ENCODE measurements around the gene OR10J1.

Gene OR10J1

DNA sequence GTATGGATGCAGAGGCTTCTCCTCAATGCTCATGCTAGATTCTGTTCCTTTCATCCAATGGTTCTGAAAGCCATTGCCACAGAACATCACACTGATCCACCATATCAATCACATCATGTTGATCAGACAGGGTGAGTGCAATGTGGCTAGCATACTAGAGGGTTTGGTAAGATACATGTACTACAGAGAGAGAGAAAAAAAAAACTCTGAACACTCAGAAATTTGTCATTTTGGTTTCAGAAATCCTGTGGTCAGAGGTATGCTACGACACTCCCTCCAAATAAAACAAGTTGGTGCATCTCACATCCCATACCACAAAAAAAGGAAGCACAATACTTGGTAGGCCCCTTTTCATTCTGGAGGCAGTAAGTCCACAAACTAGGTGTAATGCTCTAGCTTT is 35.4 kb downstream of the OR10J1 start:
- no peaks in the 10 kb centered on the region for H3K9me2 ChIP-seq (replicated peaks; ENCODE audit: insufficient read depth, low read length)
- H3K4me2 ChIP-seq (ENCODE audit: low read depth, low read length, poor library complexity, severe bottlenecking) = no peak overlapping the region
- H4K20me1 ChIP-seq (ENCODE audit: low read depth, low read length) = no peaks in the 10 kb centered on the region
- no peaks in the 10 kb centered on the region for H3K79me2 ChIP-seq (ENCODE audit: insufficient read depth, low read length)
- no peaks in the 10 kb centered on the region for H3K9me3 ChIP-seq (ENCODE audit: insufficient read depth, low read length)
- H3F3A ChIP-seq (ENCODE audit: insufficient read depth) = no peaks in the 10 kb centered on the region
- no peak overlapping the region for H3K9ac ChIP-seq (ENCODE audit: low read length)
- no peak for TF ChIP-seq EZH2phosphoT487 (conservative IDR thresholded peaks at IDR 0.05; ENCODE audit: low read length)
- TF ChIP-seq, protein P1, sequence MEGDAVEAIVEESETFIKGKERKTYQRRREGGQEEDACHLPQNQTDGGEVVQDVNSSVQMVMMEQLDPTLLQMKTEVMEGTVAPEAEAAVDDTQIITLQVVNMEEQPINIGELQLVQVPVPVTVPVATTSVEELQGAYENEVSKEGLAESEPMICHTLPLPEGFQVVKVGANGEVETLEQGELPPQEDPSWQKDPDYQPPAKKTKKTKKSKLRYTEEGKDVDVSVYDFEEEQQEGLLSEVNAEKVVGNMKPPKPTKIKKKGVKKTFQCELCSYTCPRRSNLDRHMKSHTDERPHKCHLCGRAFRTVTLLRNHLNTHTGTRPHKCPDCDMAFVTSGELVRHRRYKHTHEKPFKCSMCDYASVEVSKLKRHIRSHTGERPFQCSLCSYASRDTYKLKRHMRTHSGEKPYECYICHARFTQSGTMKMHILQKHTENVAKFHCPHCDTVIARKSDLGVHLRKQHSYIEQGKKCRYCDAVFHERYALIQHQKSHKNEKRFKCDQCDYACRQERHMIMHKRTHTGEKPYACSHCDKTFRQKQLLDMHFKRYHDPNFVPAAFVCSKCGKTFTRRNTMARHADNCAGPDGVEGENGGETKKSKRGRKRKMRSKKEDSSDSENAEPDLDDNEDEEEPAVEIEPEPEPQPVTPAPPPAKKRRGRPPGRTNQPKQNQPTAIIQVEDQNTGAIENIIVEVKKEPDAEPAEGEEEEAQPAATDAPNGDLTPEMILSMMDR (IDR thresholded peaks at IDR 0.05; ENCODE audit: insufficient read depth, low read length, poor library complexity, severe bottlenecking) = no peak
- H3K36me3 ChIP-seq (ENCODE audit: low read length) = no peaks in the 10 kb centered on the region
- no peaks in the 10 kb centered on the region for H3K27me3 ChIP-seq (ENCODE audit: low read length)
- H3K4me3 ChIP-seq (ENCODE audit: insufficient read depth, low read length, poor library complexity, severe bottlenecking) = no peak overlapping the region
- H2AFZ ChIP-seq (ENCODE audit: low read depth, low read length, severe bottlenecking) = no peak overlapping the region
- H3K27ac ChIP-seq (ENCODE audit: low read depth, low read length) = no peak overlapping the region

DNA sequence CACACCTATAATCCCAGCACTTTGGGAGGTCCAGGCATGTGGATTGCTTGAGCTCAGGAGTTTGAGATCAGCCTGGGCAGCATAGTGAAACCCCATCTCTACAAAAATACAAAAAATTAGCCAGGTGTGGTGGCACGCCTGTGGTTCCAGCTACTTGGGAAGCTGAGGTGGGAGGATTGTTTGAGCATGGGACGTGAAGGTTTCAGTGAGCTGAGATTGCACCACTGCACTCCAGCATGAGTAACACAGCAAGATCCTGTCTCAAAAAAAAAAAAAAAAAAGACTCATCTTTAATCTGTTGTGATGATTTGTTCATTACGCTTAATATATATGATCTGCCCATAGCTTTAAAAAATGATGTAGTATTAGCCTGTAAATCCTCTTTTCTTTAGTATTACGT is 44.0 kb downstream of the OR10J1 start:
- Histone ChIP-seq H3K27me3 (ENCODE audit: low read length) (no peaks in the 10 kb centered on the region), H3K36me3 (ENCODE audit: low read length) (no peaks in the 10 kb centered on the region), H4K20me1 (ENCODE audit: low read depth, low read length) (no peaks in the 10 kb centered on the region), H3K9ac (ENCODE audit: low read length) (no peak overlapping the region), H3K79me2 (ENCODE audit: insufficient read depth, low read length) (no peaks in the 10 kb centered on the region), H2AFZ (ENCODE audit: low read depth, low read length, severe bottlenecking) (no peak overlapping the region), H3K9me3 (ENCODE audit: insufficient read depth, low read length) (no peaks in the 10 kb centered on the region), H3K27ac (ENCODE audit: low read depth, low read length) (no peak overlapping the region), H3K9me2 (replicated peaks; ENCODE audit: insufficient read depth, low read length) (no peaks in the 10 kb centered on the region; the same call in 1 of the 2 replicates), H3K4me3 (ENCODE audit: insufficient read depth, low read length, poor library complexity, severe bottlenecking) (no peak overlapping the region), H3K4me2 (ENCODE audit: low read depth, low read length, poor library complexity, severe bottlenecking) (no peak overlapping the region), H3F3A (ENCODE audit: insufficient read depth) (no peaks in the 10 kb centered on the region)
- TF ChIP-seq, protein P1 (IDR thresholded peaks at IDR 0.05; ENCODE audit: insufficient read depth, low read length, poor library complexity, severe bottlenecking) = no peak
- no peak for TF ChIP-seq EZH2phosphoT487 (conservative IDR thresholded peaks at IDR 0.05; ENCODE audit: low read length)
